ENCODE data around the gene FANCB. TPM values are rescaled to one million over a fixed set of nuclear protein-coding genes. Genes with fewer than 3 reads are reported as not detected.

Gene FANCB
- total and polyA plus RNA-seq, 2 donors (not counting 3 experiments of a cell fraction or from before 2014, with no cell fraction given), result 1.3 to 6.6 TPM

GRCh38 chrX:14819769-14820168 is 53.1 kb downstream of the FANCB start:
- Histone ChIP-seq H3K27ac (ENCODE audit: insufficient read depth, low read depth, low read length) (no peak overlapping the region), H3K4me3 (replicated peaks in 1 of 3; ENCODE audit: insufficient read depth in 1 of 3, low read depth in 1 of 3, low read length in 3 of 3) (no peak overlapping the region), H3K27me3 (ENCODE audit: control insufficient read depth in 2 of 2, insufficient read depth in 2 of 2, low read length in 2 of 2) (no peaks in the 10 kb centered on the region), H3K36me3 (ENCODE audit: control insufficient read depth in 2 of 2, extremely low read depth in 1 of 2, insufficient read depth in 2 of 2, low read length in 2 of 2) (no peaks in the 10 kb centered on the region), H4K20me1 (replicated peaks; ENCODE audit: control insufficient read depth, extremely low read depth, insufficient read depth, low read length) (no peaks in the 10 kb centered on the region), H3K79me2 (ENCODE audit: control insufficient read depth, insufficient read depth, low read length) (no peaks in the 10 kb centered on the region), H3K4me2 (ENCODE audit: insufficient read depth, low read length) (no peak overlapping the region), H3K9me3 (replicated peaks; ENCODE audit: control insufficient read depth, insufficient read depth, low read length) (no peaks in the 10 kb centered on the region), H3K9me1 (replicated peaks; ENCODE audit: control insufficient read depth, extremely low read depth, insufficient read depth, low read length) (no peaks in the 10 kb centered on the region), H2AFZ (ENCODE audit: low read depth, low read length) (no peak overlapping the region), H3K9ac (replicated peaks; ENCODE audit: extremely low read depth, insufficient read depth, low read length) (no peak overlapping the region), H3K4me1 (ENCODE audit: control insufficient read depth, extremely low read depth, insufficient read depth, low read length) (no peaks in the 10 kb centered on the region)
- no TSS peak for BruUV-seq (replicated peaks)
- no peak for DNase-seq (ENCODE audit: low read depth, low spot score)
- no peak for FAIRE-seq
- POLR2A ChIA-PET, result no interaction called here
- intact Hi-C loops (cut with micrococcal nuclease) (no loop called here), dilution Hi-C loops (cut with MboI; ENCODE audit: extremely low pct_ligation_motif_present, low sequenced_read_pairs) (no loop called here)
- CTCF ChIA-PET, result no interaction called here
- TF ChIP-seq POLR2A (IDR thresholded peaks at IDR 0.05; ENCODE audit: low read depth, low read length) (no peak), GATA2 (IDR thresholded peaks at IDR 0.05; ENCODE audit: insufficient read depth, insufficient read length, low read depth, low read length) (no peak), CTCF (IDR thresholded peaks at IDR 0.05; ENCODE audit: extremely low read depth in 1 of 2, insufficient read depth in 1 of 2, low read depth in 1 of 2, low read length in 2 of 2) (no peak), FOS (IDR thresholded peaks at IDR 0.05; ENCODE audit: borderline replicate concordance, insufficient read depth, low read length) (no peak), EZH2 (IDR thresholded peaks at IDR 0.05; ENCODE audit: borderline replicate concordance, low read depth, low read length, severe bottlenecking) (no peak), POLR2AphosphoS5 (IDR thresholded peaks at IDR 0.05; ENCODE audit: insufficient read depth, low read depth, low read length) (no peak), JUN (IDR thresholded peaks at IDR 0.05; ENCODE audit: borderline replicate concordance, insufficient read depth, insufficient read length, low read depth) (no peak), MYC (IDR thresholded peaks at IDR 0.05; ENCODE audit: low read depth, low read length) (no peak)
- TF ChIP-seq, protein P1, sequence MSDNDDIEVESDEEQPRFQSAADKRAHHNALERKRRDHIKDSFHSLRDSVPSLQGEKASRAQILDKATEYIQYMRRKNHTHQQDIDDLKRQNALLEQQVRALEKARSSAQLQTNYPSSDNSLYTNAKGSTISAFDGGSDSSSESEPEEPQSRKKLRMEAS (IDR thresholded peaks at IDR 0.05; ENCODE audit: insufficient read depth, insufficient read length), result no peak
